SKM-1 treated with dmso at 0.1 percent for 144 hours (cell line): Measurements from ENCODE around the gene CEP170.

Experiments
- DNase-seq: peaks from one replicate; lab custom pipeline; 2025; ENCODE audit not compliant: unreplicated experiment; lab: John Stamatoyannopoulos, UW

CEP170 gene

DNA sequence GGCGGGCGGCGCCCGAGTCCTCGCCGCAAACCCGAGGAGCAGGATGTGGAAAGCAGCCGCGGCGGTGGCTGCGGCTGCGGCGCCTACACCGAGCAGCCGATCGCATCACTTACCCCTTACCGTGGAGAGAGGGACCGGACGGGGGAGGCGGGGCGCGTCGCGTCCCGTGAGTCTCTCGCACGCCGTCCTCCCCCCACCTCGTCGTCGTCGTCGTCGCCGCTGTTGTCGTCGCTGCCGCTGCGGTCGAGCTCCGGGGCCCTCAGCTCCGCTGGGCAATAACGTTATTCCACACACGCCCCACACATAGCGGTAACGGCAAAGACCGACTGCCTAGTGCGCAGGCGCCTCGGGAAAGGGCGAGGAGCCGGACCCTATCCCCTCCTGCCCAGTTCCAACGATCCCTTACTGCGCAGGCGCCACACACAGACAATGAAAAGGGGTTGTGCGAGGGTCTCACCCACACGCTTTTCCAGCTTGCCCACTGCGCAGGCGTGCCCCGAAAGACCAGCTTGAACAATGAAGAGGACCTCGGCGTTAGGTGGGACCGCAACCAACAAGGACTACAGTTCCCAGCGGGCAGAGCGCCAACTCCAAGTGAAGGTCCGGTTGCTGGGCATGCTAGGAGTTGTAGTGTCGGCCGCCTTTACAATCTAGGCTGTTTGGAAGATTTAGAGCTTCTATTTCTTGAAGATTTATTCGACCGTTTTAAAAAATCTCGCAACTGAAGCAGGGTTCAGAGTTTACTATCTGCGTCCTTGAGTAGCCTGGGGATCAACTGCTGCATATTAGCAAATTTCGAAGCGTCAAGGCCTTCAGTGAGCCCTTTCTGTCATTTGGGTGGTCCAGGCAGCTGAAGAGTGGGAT lies at the start of gene CEP170:
CEP170 (minus strand) TSS at position 355 of the 864 bp plus-strand sequence. CDS start 30,001 bp downstream, outside the sequence.
- DNase-seq, result peak; percentile 100

DNA sequence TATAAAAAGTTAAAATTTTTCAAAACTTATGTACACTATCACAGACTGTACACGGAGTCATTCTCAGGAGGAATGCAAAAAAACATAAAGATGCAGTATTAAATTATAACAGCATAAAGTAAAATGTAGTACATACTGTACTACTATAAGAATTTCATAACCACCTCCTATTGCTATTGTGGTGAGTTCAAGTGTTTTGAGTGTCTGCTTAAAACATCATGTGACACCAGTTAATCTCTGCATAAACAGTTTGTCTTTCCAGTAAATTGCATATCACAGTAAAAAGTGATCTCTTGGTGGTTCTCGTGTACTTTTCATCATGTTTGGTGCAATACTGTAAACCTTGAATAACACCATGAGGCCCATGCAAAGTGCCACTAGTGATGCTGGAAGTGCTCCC lies 46.0 kb upstream of the CEP170 start:
- no peak for DNase-seq

DNA sequence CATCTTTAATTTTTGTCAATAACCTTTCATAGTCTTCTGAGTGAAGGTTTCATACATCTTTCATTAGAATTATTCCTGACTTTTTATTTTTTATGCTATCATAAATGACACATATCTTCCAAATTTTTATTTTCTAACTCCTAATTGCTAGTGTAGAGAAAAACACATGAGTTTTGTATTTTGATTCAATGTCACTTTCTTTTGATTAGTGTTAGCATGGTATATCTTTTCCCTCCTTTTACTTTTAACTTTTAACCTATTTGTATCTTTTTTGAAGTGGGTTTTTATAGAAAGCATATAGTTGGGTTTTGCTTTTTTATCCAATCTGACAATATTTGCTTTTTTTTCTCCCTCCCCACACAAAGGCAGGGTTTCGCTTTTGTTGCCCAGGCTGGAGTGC lies 44.0 kb upstream of the CEP170 start:
- DNase-seq, result no peak

DNA sequence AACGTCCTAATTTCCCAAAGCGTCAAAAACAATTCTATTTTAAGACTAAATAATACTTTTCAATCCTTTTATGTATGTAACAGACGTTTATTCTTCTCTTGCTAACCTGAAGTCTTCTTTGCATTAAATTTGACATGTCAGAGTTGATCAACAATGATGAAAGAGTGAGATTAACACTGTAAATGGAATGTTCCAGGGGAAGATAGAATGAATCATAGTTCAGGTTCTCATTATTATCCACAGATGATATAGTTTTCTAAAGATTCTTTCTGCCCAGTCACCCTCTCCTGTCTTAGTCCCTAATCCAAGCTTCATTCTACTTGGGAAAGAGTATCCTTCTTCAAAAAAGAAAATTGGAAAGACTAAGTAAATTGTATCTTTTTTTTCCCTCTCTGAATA lies 39.6 kb upstream of the CEP170 start:
- no peak for DNase-seq

DNA sequence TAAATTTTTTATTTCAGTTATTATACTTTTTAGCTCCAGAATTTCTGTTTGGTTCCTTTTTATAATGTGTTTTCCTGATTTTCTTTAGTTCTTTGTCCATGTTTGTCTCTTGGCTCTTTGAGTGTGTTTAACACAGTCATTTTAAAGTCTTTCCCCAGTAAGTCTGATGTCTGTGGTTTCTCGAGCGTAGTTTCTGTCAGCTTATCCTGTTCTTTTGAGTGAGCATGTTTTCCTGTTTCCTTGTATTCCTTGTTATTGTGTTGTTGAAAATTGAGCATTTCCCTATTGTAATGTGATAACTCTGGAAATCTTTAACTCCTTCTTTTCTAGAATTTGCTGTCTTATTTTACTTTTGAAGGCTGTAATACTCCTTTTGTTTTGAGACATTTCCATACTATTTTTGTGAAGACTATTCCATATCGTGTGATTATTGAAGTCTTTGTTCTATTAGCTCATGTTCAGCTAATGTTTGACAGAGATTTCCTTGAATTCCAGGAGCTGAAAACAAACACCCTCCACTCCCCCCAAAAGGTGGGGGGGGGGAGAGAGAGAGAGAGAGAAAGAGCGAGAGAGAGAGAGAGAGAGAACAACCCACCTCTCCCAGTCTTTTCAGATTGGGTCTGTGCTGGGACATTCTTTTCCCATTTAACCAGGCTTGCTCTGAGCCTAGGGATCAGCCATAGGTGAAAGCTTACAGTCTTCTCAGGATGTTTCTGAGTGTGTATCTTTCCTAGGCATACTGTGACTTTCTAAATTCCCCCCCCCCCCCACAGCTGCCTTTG lies 39.1 kb upstream of the CEP170 start:
- no peak for DNase-seq

DNA sequence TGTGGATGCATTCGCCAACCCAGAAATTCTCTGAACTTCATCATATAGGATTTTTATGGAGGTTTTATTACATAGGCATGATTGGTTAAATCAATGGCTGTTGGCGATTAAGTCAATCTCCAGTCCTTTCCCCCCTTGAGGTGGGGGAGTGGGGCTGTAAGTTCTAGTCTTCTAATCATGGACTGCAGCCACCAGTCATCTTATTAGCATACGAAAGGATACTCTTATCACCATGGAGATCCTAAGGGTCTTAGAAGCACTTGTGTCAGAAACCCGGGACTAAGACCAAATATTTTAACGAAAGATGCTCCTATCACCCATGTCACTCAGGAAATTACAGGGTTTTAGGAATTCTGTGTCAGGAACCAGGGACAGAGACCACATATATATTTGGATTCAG lies 37.0 kb upstream of the CEP170 start:
- no peak for DNase-seq

DNA sequence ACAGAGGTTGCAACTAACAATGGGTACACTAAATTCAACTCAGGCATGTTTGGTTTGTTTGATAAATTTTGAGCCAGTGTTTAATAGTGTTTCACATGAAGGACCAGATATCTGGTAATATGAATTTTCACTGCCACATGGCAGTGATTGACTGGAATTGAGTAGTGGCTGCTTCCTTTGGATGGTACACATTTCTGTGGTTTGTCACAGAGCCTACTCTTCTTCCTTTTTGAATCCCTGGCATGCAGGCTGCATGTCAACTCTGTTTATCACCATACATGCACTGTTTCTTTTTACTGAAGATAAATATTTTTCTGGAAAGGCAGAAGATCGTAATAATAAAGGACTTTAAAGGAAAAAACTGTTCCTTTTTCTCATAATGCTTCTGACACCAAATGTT lies 36.2 kb upstream of the CEP170 start:
- DNase-seq, result no peak

DNA sequence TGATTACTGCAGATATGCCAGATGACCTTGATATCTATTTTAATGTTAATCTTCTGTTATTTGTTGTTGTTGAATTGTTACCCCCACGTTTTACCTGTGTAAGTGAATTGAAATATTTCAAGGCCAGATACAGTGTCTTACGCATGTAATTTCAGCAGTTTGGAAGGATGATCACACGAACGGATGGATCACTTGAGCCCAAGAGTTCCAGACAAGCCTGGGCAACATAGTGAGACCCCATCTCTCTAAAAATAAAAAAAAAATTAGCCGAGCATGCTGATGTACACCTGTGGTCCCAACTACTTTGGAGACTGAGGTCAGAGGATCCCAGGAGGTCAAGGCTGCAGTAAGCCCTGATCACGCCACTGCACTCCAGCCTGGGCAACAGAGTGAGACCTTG lies 33.0 kb upstream of the CEP170 start:
- no peak for DNase-seq

DNA sequence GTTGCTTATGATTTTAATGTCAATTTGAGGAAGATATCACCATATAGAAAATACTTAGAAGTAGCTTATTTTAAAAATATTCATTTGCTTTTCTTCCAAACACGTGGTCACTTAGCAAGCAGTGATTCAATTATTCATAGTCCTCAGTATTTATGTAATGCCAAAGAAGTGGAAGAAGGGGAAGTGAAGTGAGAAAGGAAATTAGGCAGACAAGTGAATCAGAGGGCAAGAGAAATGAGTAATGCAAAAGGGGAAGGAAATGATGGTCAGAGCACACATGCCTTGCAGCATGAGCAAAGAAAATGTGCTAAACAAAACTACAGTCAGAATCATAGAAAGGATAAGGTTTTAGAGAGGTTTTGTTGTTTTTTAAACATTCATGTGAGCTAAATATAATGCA lies 32.6 kb upstream of the CEP170 start:
- peak; percentile 99 for DNase-seq

DNA sequence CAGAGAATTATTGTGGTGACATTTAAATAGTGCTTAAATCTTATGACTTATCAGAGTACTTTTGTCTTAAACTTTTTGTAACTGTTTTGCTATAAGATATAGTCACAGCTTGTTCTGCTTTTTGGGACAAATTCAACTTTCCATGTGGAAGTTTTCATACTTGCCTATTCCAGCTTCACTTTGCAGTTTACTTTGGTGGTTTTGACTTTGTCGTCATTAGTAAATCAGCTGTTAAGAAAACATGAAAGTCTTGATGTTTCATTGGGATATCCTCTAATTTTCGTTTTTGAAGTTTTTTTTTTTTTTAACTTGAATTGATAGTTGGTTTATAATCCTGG lies 32.0 kb upstream of the CEP170 start:
- DNase-seq, result no peak

DNA sequence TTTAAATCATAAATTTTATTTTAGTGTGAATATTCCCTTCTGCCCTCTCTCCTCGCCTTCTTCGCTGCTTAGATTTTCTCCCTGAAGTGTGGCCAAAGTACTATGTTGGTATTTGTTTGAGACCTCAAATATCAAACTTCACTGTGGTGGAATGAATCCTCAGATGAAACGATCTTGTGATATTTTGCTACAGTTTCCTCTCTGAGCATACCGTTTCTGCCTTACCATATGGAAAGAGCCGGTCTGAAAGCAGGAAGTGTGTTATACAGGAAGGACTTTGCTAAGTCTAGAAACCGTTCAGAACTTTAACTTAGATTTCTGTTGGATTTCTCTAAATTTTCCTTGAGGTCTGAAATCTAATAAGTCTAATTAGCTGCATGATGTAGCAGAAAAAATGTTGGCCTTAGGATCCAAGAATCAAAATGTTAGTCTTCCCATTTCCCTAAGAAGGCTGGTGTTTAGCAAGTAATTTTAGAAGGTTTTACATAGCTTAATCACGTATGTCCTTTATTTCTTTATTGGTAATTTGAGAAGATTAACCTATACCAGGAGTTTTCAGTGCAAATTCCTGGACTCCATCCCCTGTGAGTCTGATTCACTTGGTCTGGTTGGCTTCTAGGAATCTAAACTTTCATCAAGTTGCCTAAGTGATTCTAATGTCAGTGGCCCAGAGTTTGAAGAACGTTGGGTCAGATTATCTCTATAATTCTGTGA lies 31.5 kb upstream of the CEP170 start:
- DNase-seq, result peak; percentile 61

DNA sequence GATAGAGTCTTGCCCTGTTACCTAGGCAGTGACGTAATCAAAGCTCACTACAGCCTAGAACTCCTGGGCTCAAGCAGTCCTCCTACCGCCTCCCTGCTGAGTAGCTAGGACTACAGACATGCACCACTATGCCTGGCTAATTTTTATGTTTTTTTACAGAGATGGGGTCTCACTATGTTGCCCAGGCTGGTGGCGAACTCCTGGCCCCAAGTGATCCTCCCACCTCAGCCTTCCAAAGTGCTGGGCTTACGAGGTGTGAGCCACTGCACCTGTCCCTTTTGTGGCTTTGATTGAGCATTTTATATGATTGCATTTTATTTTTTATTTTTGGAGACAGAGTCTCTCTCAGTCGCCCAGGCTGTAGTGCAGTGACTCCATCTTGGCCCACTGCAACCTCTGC lies 26.6 kb upstream of the CEP170 start:
- no peak for DNase-seq

DNA sequence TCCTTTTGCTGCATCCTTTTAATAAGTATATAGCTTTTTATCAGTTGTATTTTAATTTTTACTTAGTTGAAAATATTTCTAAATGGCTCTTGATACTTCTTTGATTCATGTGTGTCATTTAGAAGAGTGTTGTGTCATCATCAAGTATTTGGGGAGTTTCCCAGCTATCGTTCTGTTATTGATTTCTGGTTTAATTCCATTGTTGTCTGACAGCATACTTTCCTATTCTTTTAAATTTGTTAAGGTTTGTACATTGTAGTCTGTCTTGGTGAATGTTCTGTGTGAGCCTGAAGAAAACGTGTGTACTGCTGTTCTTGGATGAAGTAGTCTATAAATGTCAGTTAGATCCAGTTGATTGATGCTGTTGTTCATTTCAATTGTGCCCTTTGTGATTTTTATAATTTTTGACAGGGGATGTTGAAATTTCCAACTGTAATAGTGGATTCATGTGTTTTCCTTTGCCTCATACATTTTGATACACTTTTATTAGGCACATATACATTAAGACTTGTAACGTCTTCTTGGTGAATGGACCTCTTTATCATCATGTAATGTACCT lies 25.6 kb upstream of the CEP170 start:
- DNase-seq, result no peak

DNA sequence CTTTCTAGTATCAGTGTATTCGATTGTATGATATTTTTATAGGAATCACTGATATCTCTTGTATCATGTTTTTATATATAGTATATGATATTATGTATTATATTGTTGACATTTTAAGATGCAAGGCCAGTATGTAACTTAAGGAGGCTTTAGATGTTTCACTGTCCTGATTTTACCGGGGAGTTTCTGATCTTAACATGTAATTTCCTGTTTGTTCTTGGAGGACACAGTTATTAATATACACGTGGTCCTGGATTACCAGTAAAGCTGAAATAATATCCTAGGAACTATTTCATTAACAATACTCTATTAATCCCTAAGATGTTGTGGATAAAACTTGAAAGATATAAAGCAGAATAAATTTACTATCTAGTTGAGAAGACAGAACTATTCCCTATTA lies 20.2 kb upstream of the CEP170 start:
- DNase-seq, result no peak

DNA sequence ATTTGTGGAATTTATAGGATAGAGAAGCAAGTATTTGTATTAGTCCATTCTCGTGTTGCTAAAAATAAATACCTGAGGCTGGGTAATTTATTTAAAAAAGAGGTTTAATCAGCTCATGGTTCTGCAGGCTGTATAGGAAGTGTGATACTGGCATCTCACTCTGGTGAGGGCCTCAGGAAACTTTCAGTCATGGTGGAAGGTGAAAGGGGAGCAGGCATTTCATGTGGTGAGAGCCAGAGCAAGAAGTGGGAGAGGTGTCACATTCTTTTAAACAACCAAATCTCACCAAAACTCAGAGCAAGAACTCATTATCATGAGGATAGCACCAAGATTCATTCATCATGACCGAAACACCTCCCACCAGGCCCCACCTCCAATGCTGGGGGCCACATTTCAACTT lies 18.9 kb upstream of the CEP170 start:
- DNase-seq, result no peak

DNA sequence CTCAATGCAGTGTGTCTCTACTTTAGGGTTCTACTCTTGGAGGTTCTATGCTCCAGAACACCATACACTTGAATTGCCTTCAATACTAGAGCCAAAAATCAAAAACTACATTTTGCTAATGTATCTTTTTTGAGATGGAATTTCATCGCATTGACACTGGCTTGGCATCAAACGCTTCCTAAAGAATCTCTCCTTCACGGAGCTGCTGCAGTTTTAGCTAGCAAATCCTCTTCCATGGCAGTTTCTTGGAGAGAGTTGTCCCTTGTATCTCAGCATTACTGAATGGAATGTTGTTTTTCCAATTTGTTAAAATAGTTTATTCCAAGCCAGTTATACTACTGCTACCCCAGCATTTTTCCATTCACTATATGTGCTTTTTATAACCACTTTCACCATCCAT lies 18.4 kb upstream of the CEP170 start:
- no peak for DNase-seq

DNA sequence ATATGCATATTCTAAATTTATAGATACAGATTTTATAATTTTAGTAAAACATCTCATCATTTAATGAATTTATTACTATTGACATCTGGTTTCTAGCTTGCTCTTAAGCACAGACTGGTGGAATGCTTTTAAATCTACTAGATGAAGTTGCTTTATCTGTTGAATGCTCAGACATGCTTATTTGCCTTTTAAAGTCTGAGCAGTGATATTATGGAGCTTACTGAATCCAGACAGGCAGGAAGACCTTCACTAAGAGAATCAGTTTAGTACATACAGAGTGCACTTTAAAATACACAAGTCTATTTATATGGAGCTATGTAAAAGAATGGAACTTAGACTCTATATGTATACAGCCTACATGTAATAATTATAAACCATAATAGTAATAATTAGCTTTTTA lies 17.3 kb upstream of the CEP170 start:
- DNase-seq, result no peak

DNA sequence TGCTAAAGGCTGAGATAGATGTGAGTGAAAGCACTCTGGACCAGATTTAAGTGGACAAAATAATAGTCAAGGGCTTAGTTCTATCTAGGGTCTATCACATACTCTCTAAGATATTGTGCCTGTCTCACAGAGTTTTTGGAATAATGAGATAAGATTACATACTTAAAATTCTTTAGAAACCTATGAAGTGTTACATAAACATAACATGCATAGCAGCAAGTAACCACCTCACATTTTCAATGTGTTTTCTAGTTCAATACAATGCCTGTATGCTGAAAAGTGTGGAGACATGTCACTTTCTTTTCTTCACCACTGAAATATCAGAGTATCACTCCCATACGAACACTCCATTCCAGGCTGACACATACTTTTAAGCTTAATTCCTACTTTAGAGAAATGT lies 16.9 kb upstream of the CEP170 start:
- DNase-seq, result no peak

DNA sequence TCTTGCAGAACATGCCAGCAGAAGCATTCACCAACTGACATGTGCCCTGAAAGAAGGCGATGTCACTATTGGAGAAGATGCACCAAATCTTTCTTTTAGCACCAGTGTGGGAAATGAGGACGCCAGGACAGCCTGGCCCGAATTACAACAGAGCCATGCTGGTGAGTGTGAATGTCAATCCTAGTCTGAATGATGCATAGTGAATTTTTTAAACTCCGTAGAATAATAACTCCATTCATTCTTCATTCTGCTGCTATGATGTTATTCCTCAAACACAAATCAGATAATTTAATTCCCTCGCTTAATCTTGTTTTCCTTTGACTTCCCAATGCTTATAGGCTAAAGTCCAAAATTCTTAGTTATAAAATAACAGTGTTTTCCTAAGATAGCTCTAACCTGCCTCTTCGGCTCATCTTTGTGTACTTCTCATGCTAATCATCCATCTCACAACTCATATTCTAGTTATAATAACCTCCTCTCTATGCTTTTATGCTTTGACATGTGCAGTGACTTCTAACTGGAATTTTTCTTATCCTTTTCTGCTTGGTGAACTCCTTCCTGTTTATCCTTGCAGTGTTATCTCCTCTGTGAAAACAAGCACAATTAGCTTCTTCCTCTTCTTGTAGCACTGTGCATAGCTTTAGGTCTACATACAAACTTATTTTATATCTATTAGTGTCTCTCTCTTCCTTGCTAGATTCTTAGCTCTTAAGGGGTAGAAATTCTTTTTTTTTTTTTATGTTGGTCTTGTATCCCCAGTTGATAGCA lies 15.2 kb upstream of the CEP170 start:
- DNase-seq, result peak; percentile 10

DNA sequence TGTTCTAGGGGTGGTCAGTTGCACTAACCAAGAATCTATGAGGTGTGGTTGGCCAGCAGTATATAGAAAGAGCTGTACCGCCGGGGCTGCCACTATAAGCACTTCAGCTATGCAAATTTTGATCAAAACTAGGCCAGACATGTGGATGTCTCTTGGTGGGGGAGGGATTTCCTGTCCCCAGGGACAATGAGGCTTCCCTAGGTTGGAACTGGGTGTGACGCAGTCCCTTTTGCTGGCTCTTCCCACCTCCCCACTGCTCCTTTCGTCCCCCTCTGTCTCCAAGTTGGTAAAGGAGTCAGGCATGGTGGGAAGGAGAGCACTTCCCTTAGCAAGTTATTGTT lies 14.3 kb upstream of the CEP170 start:
- DNase-seq, result no peak
